Stimulated activated CD8-positive, alpha-beta memory T cell treated with anti-CD3 and anti-CD28 coated beads, Interleukin-15, amount 100 ng/mL, for 4 hours (primary cell): ENCODE measurements around the gene SLC6A14.

Source experiments
- DNase-seq, 2 donors: peaks; one replicate each; pipeline ENCODE4 v3.0.0-alpha.2; 2020; ENCODE audit warnings: low read depth in 2 of 2

Gene SLC6A14

GRCh38 chrX:116436358-116436816 is at the start of gene SLC6A14:
SLC6A14 (plus strand) TSS chrX:116436606; CDS start chrX:116436710, 104 bp downstream.
- no peak for DNase-seq

- DNase-seq: no peak
Measured at GRCh38 chrX:116395752-116396151, 40.7 kb upstream of the SLC6A14 start.

GRCh38 chrX:116399681-116400080 is 36.7 kb upstream of the SLC6A14 start:
- no peak for DNase-seq

- DNase-seq: no peak
Measured at GRCh38 chrX:116409219-116409618, 27.2 kb upstream of the SLC6A14 start.

GRCh38 chrX:116413273-116413672 is 23.1 kb upstream of the SLC6A14 start:
- DNase-seq: no peak

- DNase-seq: no peak
Measured at GRCh38 chrX:116417214-116417613, 19.2 kb upstream of the SLC6A14 start.

- no peak for DNase-seq
Measured at GRCh38 chrX:116417968-116418367, 18.4 kb upstream of the SLC6A14 start.

GRCh38 chrX:116427978-116428377 is 8.4 kb upstream of the SLC6A14 start:
- DNase-seq: no peak

- no peak for DNase-seq
Measured at GRCh38 chrX:116435597-116435996, 809 bp upstream of the SLC6A14 start.

- DNase-seq: no peak
Measured at GRCh38 chrX:116449156-116449555, 12.8 kb downstream of the SLC6A14 start.

- DNase-seq: no peak
Measured at GRCh38 chrX:116462822-116463221, 26.4 kb downstream of the SLC6A14 start, which contains the start of gene CT83. CT83 (minus strand) TSS chrX:116462976; CDS start chrX:116462856, 120 bp downstream.

GRCh38 chrX:116480059-116480458 is 43.7 kb downstream of the SLC6A14 start:
- no peak for DNase-seq

- no peak for DNase-seq
Measured at GRCh38 chrX:116490104-116490503, 53.7 kb downstream of the SLC6A14 start.

- DNase-seq: no peak
Measured at GRCh38 chrX:116493271-116493670, 56.9 kb downstream of the SLC6A14 start.

- no peak for DNase-seq
Measured at GRCh38 chrX:116499780-116500179, 63.4 kb downstream of the SLC6A14 start.
